Measurements from ENCODE around the gene RFLNA.

The RFLNA gene

GRCh38 chr12:124306686-124307555, 12.0 kb downstream of the RFLNA start:
- FAIRE-seq = no peak
- DNase-seq (ENCODE audit: insufficient read length) = no peak
- no peak for TF ChIP-seq POLR2AphosphoS5 (IDR thresholded peaks at IDR 0.05; ENCODE audit: low read depth, low read length)
- no peak for TF ChIP-seq TAF1 (IDR thresholded peaks at IDR 0.05; ENCODE audit: borderline replicate concordance, low read depth, low read length)
- no peak for TF ChIP-seq POLR2A (IDR thresholded peaks at IDR 0.05; ENCODE audit: low read depth, low read length)

- FAIRE-seq (no peak), DNase-seq (ENCODE audit: insufficient read length) (no peak)
- TF ChIP-seq TAF1 (IDR thresholded peaks at IDR 0.05; ENCODE audit: borderline replicate concordance, low read depth, low read length) = no peak
- TF ChIP-seq POLR2A (IDR thresholded peaks at IDR 0.05; ENCODE audit: low read depth, low read length) = no peak
- no peak for TF ChIP-seq POLR2AphosphoS5 (IDR thresholded peaks at IDR 0.05; ENCODE audit: low read depth, low read length)
Measured at GRCh38 chr12:124307556-124307825, 12.6 kb downstream of the RFLNA start.

GRCh38 chr12:124308741-124309140, 13.8 kb downstream of the RFLNA start:
- no peak for FAIRE-seq
- no peak for TF ChIP-seq TAF1 (IDR thresholded peaks at IDR 0.05; ENCODE audit: borderline replicate concordance, low read depth, low read length)
- no peak for TF ChIP-seq POLR2A (IDR thresholded peaks at IDR 0.05; ENCODE audit: low read depth, low read length)
- TF ChIP-seq POLR2AphosphoS5 (IDR thresholded peaks at IDR 0.05; ENCODE audit: low read depth, low read length) = no peak
- DNase-seq (ENCODE audit: insufficient read length) = no peak

- FAIRE-seq (no peak), DNase-seq (ENCODE audit: insufficient read length) (no peak)
- TF ChIP-seq TAF1 (IDR thresholded peaks at IDR 0.05; ENCODE audit: borderline replicate concordance, low read depth, low read length) = no peak
Measured at GRCh38 chr12:124309231-124309630, 14.3 kb downstream of the RFLNA start.

- FAIRE-seq = no peak
- no peak for TF ChIP-seq TAF1 (IDR thresholded peaks at IDR 0.05; ENCODE audit: borderline replicate concordance, low read depth, low read length)
- no peak for DNase-seq (ENCODE audit: insufficient read length)
Measured at GRCh38 chr12:124309744-124310143, 14.9 kb downstream of the RFLNA start.

GRCh38 chr12:124310178-124310577, 15.3 kb downstream of the RFLNA start:
- no peak for FAIRE-seq
- TF ChIP-seq TAF1 (IDR thresholded peaks at IDR 0.05; ENCODE audit: borderline replicate concordance, low read depth, low read length) (no peak), POLR2AphosphoS5 (IDR thresholded peaks at IDR 0.05; ENCODE audit: low read depth, low read length) (no peak), POLR2A (IDR thresholded peaks at IDR 0.05; ENCODE audit: low read depth, low read length) (no peak)
- DNase-seq (ENCODE audit: insufficient read length) = no peak

GRCh38 chr12:124310785-124311184, 15.9 kb downstream of the RFLNA start:
- TF ChIP-seq POLR2AphosphoS5 (IDR thresholded peaks at IDR 0.05; ENCODE audit: low read depth, low read length) (no peak), TAF1 (IDR thresholded peaks at IDR 0.05; ENCODE audit: borderline replicate concordance, low read depth, low read length) (no peak), POLR2A (IDR thresholded peaks at IDR 0.05; ENCODE audit: low read depth, low read length) (no peak)
- DNase-seq (ENCODE audit: insufficient read length) = no peak
- no peak for FAIRE-seq

GRCh38 chr12:124311292-124312109, 16.6 kb downstream of the RFLNA start:
- FAIRE-seq (no peak), DNase-seq (ENCODE audit: insufficient read length) (no peak)
- TF ChIP-seq POLR2AphosphoS5 (IDR thresholded peaks at IDR 0.05; ENCODE audit: low read depth, low read length) (no peak), TAF1 (IDR thresholded peaks at IDR 0.05; ENCODE audit: borderline replicate concordance, low read depth, low read length) (no peak), POLR2A (IDR thresholded peaks at IDR 0.05; ENCODE audit: low read depth, low read length) (no peak)

GRCh38 chr12:124312601-124313000, 17.7 kb downstream of the RFLNA start:
- FAIRE-seq = no peak
- no peak for DNase-seq (ENCODE audit: insufficient read length)
- TF ChIP-seq POLR2A (IDR thresholded peaks at IDR 0.05; ENCODE audit: low read depth, low read length) (no peak), POLR2AphosphoS5 (IDR thresholded peaks at IDR 0.05; ENCODE audit: low read depth, low read length) (no peak)

- FAIRE-seq (no peak), DNase-seq (ENCODE audit: insufficient read length) (no peak)
- TF ChIP-seq POLR2A (IDR thresholded peaks at IDR 0.05; ENCODE audit: low read depth, low read length) (no peak), TAF1 (IDR thresholded peaks at IDR 0.05; ENCODE audit: borderline replicate concordance, low read depth, low read length) (no peak), POLR2AphosphoS5 (IDR thresholded peaks at IDR 0.05; ENCODE audit: low read depth, low read length) (no peak)
Measured at GRCh38 chr12:124314207-124314606, 19.3 kb downstream of the RFLNA start.

GRCh38 chr12:124314766-124315165, 19.9 kb downstream of the RFLNA start:
- no peak for TF ChIP-seq POLR2A (IDR thresholded peaks at IDR 0.05; ENCODE audit: low read depth, low read length)
- DNase-seq (ENCODE audit: insufficient read length) (no peak), FAIRE-seq (no peak)

GRCh38 chr12:124315372-124316044, 20.6 kb downstream of the RFLNA start:
- TF ChIP-seq POLR2AphosphoS5 (IDR thresholded peaks at IDR 0.05; ENCODE audit: low read depth, low read length) (no peak), TAF1 (IDR thresholded peaks at IDR 0.05; ENCODE audit: borderline replicate concordance, low read depth, low read length) (no peak), POLR2A (IDR thresholded peaks at IDR 0.05; ENCODE audit: low read depth, low read length) (no peak)
- FAIRE-seq (no peak), DNase-seq (ENCODE audit: insufficient read length) (no peak)

Measured in GM12892 (cell line).